ENCODE measurements around the gene SNAPC2. TPM values are rescaled to one million over a fixed set of nuclear protein-coding genes. Genes with fewer than 3 reads are reported as not detected.
A peak's percentile ranks its signal among the peaks of the same experiment; 100 is the strongest.

Gene SNAPC2
- total and polyA plus RNA-seq, 2 donors (not counting 1 experiment from before 2014, with no cell fraction given): 19.9 to 21.7 TPM

- Mint-ChIP-seq H3K4me1 (peaks cover 46% of the 10 kb centered on the region), H3K9me3 (ENCODE audit: insufficient read depth) (no peaks in the 10 kb centered on the region), H3K27me3 (peaks cover 15% of the 10 kb centered on the region), H3K4me3 (peak overlapping the region; percentile 95), H3K27ac (peak overlapping the region; percentile 96)
- ChIA-PET POLR2A (interaction anchor here (0.6 to 2.8 kb wide), 6 partner anchors 9 to 400 kb away, joined by 3 to 29 read pairs (median 6); partner anchors contain the start of genes NDUFA7, RPS28 and TIMM44), CTCF (interaction anchor here (1.0 to 3.8 kb wide), 7 partner anchors 8 to 353 kb away, joined by 3 to 28 read pairs (median 7); partner anchors contain the start of genes CAMSAP3, PET100 and TIMM44)
- peaks cover 0 to 21% (median 0%) of the 10 kb centered on the region in 3 donors for H3K9me3 ChIP-seq (ENCODE audit: control extremely low read depth in 1 of 3, control insufficient read depth in 2 of 3, insufficient read depth in 1 of 3, low read length in 2 of 3)
- peak overlapping the region; percentile 70 for H2AFZ ChIP-seq (ENCODE audit: insufficient read depth, low read depth, low read length, poor library complexity, severe bottlenecking)
- H3K4me1 ChIP-seq (ENCODE audit: control insufficient read depth in 2 of 2, insufficient read depth in 2 of 2, low read length in 2 of 2): peaks cover 55 to 57% of the 10 kb centered on the region in 2 donors
- peaks cover 0 to 13% of the 10 kb centered on the region in 2 experiments for H3K36me3 ChIP-seq (replicated peaks in 1 of 2; ENCODE audit: control extremely low read depth in 1 of 2, control insufficient read depth in 1 of 2, extremely low read depth in 1 of 2, insufficient read depth in 2 of 2, low read length in 1 of 2)
- no peak for ATAC-seq (ENCODE audit: low read depth)
- H3K4me2 ChIP-seq (replicated peaks; ENCODE audit: low read depth, low read length, poor library complexity, severe bottlenecking): peak overlapping the region; percentile 83
- no peak for TF ChIP-seq EZH2 (IDR thresholded peaks at IDR 0.05; ENCODE audit: borderline replicate concordance, insufficient read depth, low read depth, low read length, poor library complexity, severe bottlenecking)
- no peak for TF ChIP-seq CTCF (IDR thresholded peaks at IDR 0.05)
- no peak for DNase-seq
- peaks cover 51% of the 10 kb centered on the region for H4K20me1 ChIP-seq (ENCODE audit: control insufficient read depth, insufficient read depth, low read length, poor library complexity, severe bottlenecking)
- H3K79me2 ChIP-seq (ENCODE audit: control insufficient read depth, insufficient read depth, low read length): peaks cover 8% of the 10 kb centered on the region
- 66% methylated on average over 12 of the region's 17 CpGs for WGBS (ENCODE audit: insufficient coverage)
- H3K27me3 ChIP-seq (replicated peaks in 1 of 4; ENCODE audit: control extremely low read depth in 1 of 4, control insufficient read depth in 3 of 4, insufficient read depth in 4 of 4, low read length in 3 of 4): peaks cover 0 to 28% (median 16%) of the 10 kb centered on the region in 4 experiments
- intact Hi-C loops (cut with micrococcal nuclease): no loop called here
- H3K9ac ChIP-seq (ENCODE audit: low read length): peak overlapping the region; percentile 57
- H3K27ac ChIP-seq (ENCODE audit: low read length in 2 of 2): peak overlapping the region; percentile 73 to 74
- peak overlapping the region; percentile 52 to 69 (median 63) for H3K4me3 ChIP-seq (ENCODE audit: control extremely low read depth in 1 of 5, extremely low read depth in 1 of 5, insufficient read depth in 1 of 5, low read depth in 2 of 5, low read length in 4 of 5)
Measured at GRCh38 chr19:7921302-7921966, 1.3 kb downstream of the SNAPC2 start.
